ENCODE measurements around the gene PAX8. TPM values are rescaled to one million over a fixed set of nuclear protein-coding genes. Genes with fewer than 3 reads are reported as not detected.
A peak's percentile ranks its signal among the peaks of the same experiment; 100 is the strongest.

Gene PAX8
- total RNA-seq, 1 experiment from 2014 or later, result 0.46 TPM

DNA sequence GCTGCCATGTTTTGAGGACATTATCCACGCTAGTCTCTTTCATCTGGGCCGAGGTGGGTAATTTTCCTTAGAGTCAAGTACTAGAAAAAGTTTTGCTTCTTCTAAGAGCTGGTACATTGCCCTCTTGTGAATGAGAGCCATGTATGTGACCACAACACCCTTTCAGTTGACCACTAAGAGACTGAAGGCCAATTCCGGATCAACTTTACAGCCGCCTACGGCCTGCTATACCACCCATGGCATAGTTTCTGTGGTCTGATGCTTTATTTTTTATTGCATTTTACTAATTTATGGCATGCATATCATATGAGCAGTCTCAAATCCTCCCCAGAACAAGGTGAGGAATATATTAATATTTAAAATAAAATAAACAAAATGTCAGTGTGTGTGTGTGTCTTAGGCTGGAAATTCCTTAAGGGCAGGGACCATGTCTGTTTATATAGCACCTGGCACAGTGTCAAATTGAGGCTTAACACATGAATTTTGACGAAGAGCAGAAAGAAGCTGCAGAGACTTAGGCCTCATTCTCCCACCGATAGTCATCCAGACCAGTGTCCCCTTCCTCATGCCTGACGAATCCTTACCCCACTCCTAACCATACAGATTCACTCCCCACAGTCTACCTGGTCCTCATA is 69.6 kb downstream of the PAX8 start:
- DNase-seq, result peak; percentile 21

DNA sequence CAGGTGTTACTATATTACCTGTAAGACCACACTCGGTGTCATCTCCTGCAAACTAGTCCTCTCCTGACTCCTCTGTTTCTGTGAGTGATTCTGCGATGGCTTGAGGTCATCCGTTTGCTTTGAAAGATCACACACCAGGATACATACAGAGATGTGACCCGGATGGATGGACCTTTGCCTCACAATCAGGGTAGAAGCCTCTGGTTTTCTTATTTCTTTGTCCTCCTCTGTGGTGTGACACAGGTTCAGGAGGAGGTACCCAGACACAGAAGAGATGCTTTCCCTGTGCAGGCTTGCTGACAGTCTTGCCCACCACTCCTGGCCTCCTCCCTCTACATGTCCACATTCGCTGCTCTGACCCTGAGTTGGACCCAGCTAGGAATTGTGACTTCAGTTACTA is 70.3 kb downstream of the PAX8 start:
- Histone ChIP-seq H3K4me3 (no peak overlapping the region), H3K9me3 (no peaks in the 10 kb centered on the region), H3K36me3 (no peaks in the 10 kb centered on the region), H3K27me3 (no peaks in the 10 kb centered on the region)
- no peak for DNase-seq

More for the DNA sequence above, 69.6 kb downstream of the PAX8 start:
- Histone ChIP-seq H3K9me3 (no peaks in the 10 kb centered on the region), H3K4me3 (no peak overlapping the region), H3K36me3 (no peaks in the 10 kb centered on the region), H3K27me3 (no peaks in the 10 kb centered on the region)

DNA sequence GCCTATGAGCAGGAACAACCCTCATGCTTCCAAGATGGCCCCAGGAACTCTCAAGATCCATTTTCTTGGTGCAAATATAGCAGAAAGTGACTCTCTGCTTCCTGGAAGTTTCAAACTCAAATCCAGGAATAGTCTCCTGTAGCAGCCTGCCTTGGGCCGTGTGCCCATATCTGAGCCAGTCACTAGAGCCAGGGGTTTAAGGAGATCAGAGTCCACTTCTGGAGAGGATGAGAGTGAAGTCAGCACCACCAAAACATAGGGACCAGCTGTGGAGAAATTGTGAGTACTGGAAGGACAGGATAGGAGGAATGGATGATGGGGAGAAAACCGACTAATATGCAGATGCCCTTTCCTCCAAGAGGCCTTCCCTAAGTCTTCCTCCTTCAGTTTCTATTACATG is 71.7 kb downstream of the PAX8 start:
- DNase-seq, result peak; percentile 23
- Histone ChIP-seq H3K4me3 (no peak overlapping the region), H3K27me3 (no peaks in the 10 kb centered on the region), H3K9me3 (no peaks in the 10 kb centered on the region), H3K36me3 (no peaks in the 10 kb centered on the region)

DNA sequence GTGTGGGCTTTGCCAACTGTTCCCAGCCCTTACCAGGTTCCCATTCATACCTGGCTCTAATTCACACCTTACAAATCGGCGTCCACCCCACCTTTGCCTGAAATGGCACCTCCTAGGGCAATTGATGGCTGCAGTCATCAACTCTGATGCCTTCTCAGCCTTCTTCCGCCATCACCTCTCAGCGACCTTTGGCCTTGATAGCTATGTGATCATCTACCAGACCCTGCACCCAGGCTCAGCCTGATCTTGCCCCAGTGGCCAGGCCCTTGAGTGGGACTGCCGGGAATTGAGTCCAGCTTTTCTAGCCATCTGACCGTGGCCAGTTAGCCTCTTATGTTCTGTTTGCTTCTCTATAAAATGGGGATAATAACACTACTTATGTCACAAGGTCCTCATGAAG is 72.5 kb downstream of the PAX8 start:
- Histone ChIP-seq H3K27me3 (no peaks in the 10 kb centered on the region), H3K4me3 (no peak overlapping the region), H3K9me3 (no peaks in the 10 kb centered on the region), H3K36me3 (no peaks in the 10 kb centered on the region)
- no peak for DNase-seq

DNA sequence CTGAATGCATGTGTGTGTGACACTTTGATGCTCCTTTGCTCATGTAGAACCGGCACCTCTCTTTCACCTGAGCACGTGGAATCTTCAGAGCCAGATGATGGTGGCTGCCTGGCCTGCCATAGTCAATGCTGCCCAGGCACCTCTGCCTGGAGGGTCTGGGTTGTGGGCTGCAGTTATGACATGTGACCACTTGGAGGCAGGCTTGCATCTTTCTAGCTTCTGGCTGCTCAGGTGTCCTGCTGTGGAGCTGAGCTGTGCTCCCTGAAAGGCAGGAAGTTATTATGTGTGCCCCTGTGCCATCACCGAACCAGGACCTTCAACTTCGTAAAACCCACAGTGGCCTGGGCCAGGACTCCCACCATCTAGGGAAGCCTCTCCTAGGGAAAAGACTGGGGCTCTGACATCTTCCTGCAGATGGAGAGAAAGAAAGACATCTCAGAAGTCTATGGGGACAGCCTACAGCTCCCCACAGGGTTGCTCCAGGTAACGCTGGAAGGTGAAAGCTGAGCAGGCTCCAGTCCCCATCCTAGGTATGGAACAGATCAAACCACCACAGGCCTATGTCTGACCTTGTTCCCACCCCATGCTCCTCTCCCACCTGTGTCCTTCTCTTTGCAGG is 74.7 kb downstream of the PAX8 start:
- H3K27me3 ChIP-seq, result no peaks in the 10 kb centered on the region
- H3K4me3 ChIP-seq, result no peak overlapping the region
- H3K9me3 ChIP-seq, result no peaks in the 10 kb centered on the region
- no peaks in the 10 kb centered on the region for H3K36me3 ChIP-seq
- peak; percentile 66 for DNase-seq

DNA sequence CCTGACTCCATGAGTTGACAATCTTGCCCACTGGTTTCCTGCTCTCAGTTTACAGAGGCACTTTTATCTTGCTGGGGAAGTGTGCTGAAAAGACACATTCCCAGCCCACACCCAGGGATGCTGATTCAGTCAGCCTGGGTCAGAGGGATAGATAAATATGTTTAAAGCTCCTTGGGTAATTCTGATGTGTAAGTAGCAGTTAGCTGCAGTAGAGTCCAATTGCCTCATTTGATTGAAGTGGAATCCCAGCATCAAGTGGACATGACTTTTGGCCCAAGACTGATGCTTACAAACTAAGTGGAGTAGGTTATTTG is 75.5 kb downstream of the PAX8 start:
- no peaks in the 10 kb centered on the region for H3K36me3 ChIP-seq
- no peaks in the 10 kb centered on the region for H3K27me3 ChIP-seq
- DNase-seq, result no peak
- H3K9me3 ChIP-seq, result no peaks in the 10 kb centered on the region
- H3K4me3 ChIP-seq, result no peak overlapping the region

DNA sequence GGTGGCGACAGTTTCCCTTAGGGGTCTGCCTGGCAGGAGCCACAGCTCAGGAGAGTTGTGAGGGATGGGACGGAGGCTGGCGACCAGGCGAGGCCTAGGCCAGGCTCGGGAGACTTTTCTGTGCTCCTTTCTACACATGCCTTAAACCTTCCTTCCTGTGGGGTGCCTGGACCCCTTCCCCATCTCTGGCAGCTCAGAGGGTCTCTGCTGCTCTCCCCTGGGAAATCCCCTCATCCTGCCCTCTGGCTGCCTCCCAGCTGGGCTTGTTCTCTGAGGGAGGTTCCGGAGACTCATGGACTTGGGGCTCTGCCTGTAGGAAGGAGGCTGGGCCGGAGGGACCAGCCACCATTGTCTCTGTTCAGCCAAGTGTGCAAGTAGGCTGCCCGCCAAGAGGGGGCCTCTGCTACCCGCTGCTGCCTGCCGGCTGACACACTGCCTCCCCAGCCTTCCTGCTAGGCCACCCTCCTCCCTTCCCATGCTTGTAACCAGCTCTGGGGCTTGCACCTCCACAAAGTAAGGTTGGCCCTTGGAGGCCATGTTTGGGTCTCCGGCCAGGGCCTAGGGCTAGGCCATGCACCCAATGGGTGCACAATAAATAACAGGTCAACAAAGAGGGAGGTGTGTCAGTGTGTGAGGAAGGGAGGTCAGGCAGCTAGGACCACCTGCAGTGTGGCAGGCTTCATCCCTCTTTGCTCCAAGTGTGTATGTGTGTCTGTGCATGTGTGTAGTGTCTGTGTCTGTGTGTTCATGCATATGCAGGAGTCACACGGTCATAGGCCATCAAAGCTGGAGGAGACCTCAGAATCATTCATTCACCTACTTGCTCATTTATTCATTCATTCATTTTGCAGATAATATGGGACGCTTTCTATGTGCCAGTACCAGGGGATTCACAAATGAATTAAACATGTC is 76.2 kb downstream of the PAX8 start:
- no peak for DNase-seq
- Histone ChIP-seq H3K4me3 (no peak overlapping the region), H3K9me3 (no peaks in the 10 kb centered on the region), H3K27me3 (no peaks in the 10 kb centered on the region), H3K36me3 (no peaks in the 10 kb centered on the region)

DNA sequence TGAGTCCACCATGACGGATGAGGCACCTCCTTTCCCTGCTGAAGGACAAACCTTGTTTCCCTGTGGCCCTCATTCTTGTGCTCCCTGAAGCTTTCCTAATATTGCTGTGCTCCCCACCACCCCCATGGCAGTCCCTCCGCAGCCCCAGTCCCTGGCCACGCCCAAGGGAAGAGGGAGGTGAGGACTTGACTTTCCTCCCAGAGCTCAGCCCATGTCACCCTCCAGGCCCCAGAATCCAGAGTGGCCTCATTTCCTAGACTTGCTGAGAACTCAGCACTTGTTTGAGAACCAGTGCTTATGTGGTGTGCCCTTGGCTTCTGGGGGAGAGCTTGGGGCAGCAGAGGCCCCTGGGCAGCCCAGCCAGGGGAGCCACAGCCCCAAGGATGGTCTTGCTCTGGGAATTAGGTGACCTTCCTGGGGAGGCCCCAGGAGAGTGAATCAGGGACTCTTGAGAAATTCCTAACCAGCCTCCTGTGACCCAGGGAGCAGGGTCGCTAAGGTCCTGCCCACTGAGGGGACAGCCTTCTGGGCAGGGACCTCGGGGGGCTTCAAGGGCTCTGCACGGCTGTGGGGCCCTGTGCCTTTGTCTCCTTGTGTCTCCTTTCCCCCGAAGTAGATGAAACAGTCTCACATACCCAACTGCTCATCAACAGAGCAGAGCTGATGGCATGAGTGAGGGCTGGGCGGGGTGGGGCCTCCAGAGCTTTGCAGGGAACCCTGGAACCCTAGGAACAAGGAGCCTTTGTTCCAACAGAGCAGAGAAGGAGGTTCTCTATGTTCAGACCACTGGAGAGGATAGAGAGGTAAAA is 77.0 kb downstream of the PAX8 start:
- no peak for DNase-seq
- no peaks in the 10 kb centered on the region for H3K9me3 ChIP-seq
- no peaks in the 10 kb centered on the region for H3K27me3 ChIP-seq
- no peaks in the 10 kb centered on the region for H3K36me3 ChIP-seq
- H3K4me3 ChIP-seq, result no peak overlapping the region

DNA sequence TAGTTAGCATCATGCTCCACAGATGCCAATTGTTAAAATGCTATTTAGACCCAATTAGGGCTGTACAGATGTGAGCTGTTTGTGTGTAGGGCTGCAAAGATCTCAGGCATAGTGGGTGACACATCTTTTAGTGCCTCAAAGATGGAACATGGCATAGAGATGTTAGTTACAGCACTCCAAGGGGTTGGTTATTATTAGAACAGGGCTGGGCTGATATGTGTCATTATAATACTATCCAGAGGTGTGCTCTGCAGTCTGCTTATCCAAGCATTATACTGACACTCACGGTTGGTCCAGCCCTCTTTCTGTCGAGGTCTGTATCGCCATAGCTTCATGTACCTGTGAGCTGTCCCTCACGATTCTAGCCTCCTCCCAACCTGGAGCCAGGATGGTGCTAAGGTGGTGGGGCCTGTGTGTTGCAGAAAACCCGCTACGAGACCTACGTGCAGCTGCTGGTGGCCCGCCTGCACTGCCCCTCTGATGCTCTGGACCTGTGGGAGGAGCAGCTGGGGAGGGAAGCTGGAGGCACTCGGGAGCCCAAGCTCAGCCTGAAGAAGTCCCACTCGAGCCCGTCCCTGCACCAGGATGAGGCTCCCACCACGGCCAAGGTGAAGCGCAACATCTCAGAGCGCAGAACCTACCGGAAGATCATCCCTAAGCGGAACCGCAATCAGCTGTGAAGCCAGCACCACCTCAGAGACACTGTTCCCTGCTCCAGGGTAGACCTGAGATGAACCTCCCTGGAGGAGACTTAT is 77.8 kb downstream of the PAX8 start:
- no peak for DNase-seq
- no peaks in the 10 kb centered on the region for H3K27me3 ChIP-seq
- H3K9me3 ChIP-seq, result no peaks in the 10 kb centered on the region
- no peak overlapping the region for H3K4me3 ChIP-seq
- no peaks in the 10 kb centered on the region for H3K36me3 ChIP-seq

DNA sequence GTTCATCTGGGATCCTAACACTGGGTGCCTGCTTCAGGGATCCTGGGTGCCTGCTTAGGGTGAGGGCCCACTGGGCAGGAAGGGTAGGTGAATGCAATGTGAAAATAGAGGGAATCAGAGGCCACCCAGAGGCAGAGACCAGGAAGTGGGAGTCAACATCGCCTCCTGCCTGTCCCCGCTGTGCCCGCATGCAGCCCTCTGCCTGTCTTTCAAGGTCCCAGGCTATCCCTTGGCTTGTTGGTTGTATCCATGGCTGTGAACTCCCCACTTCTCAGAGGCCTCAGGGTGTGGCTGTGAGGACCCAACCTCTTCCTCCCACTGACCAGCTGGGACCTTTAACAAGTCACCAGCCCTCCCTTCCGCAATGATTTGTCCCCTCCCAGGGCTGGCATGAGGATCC is 78.5 kb downstream of the PAX8 start:
- no peaks in the 10 kb centered on the region for H3K9me3 ChIP-seq
- no peaks in the 10 kb centered on the region for H3K36me3 ChIP-seq
- H3K4me3 ChIP-seq, result no peak overlapping the region
- peak; percentile 26 for DNase-seq
- H3K27me3 ChIP-seq, result no peaks in the 10 kb centered on the region

DNA sequence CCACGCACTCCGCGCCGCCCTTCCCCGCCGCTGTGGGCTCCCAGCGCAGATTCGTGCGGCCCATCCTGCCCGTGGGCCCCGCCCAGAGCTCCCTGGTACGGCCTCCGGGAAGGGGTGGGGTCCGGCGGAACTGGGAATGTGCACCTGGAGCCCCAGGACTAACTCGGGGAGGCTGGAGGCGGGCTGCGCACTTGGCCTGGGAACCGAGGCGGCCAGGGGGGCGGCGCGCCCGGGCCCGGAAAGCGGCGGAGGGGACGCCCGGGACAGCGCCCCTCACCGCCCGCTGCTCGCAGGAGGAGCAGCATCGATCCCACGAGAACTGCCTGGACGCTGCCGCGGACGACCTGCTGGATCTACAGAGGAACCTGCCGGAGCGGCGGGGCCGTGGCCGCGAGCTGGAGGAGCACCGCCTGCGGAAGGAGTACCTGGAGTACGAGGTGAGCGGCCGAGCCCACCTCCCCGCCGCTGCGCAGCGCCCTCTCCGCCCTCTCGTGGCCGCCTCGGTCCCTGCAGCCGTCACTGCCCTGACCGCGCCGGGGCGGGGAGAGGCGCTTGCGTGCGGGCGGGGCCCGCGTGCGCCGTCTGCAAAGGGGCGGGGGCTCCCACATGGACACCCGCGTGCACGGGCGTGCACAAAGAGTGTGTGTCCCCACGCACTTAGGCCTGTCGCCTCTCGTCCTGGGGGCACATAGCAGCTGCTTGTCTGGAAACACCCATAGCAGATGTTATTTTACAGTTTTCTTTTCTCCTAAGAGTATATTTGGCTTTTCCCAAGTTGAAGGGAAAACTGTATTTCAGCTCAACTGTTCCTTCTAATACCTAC is 79.7 kb downstream of the PAX8 start:
- DNase-seq, result peak; percentile 81
- Histone ChIP-seq H3K36me3 (no peaks in the 10 kb centered on the region), H3K9me3 (no peaks in the 10 kb centered on the region), H3K27me3 (no peaks in the 10 kb centered on the region), H3K4me3 (peak overlapping the region; percentile 69)

DNA sequence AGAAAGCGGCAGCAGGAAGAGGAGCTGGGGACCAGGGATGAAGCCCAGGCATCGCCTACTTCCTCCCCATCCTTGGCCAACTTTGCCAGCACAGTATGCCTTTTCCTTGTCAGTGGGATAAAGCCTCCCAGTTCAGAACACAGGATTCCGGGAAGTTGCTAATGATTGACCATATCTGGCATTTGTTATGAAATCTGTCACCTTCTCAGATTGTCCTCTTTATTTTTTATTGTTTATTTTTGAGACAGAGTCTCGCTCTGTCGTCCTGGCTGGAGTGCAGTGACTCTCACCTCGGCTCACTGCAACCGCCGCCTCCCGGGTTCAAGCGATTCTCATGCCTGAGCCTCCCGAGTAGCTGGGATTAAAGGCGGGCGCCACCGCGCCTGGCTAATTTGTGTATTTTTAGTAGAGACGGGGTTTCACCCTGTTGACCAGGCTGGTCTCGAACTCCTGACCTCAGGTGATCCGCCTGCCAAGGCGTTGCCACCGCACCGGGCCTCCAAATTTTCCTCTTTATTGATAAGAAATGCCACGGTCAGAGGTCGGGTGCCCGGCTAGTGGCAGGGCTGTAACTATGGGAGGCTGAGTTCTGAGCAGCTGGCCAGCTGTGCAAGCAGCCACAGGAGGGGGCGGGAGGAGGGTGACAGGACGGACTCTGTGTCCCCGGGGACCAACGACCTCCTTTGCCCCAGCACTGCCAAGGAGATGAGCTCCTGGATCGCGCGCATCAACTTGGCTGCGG is 80.5 kb downstream of the PAX8 start:
- DNase-seq, result no peak
- Histone ChIP-seq H3K27me3 (no peaks in the 10 kb centered on the region), H3K36me3 (no peaks in the 10 kb centered on the region)

DNA sequence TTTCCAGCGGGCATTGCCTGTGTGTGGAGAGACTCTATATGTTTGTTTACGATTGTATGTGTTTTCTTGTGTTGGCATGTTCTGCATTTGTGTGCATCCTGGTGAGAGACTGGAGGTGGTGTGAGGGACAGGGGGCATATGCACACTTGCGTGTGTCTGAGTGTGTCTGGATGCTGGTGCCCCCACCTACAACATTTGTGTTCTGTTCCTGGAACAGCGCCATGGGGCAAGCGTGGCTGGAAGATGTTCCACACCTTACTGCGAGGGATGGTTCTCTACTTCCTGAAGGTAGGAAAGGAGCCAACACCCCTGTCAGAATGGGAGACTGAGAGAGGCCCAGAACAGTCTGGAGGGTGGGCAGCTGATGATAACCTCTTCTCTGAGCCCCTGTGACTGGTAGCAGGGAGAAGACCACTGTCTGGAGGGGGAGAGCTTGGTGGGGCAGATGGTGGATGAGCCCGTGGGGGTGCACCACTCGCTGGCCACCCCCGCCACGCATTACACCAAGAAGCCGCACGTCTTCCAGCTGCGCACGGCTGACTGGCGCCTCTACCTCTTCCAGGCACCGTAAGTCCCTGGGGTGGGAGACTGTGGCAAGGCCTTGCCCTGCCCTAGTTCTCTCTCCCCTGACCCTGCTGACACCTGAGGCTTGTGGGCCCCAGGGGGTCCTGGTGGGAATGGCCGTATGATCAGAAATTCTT is 81.2 kb downstream of the PAX8 start:
- no peak for DNase-seq
- no peaks in the 10 kb centered on the region for H3K36me3 ChIP-seq
- no peaks in the 10 kb centered on the region for H3K9me3 ChIP-seq
- no peaks in the 10 kb centered on the region for H3K27me3 ChIP-seq
- H3K4me3 ChIP-seq, result no peak overlapping the region

More for the DNA sequence above, 80.5 kb downstream of the PAX8 start:
- Histone ChIP-seq H3K4me3 (peak overlapping the region; percentile 69), H3K9me3 (no peaks in the 10 kb centered on the region)

DNA sequence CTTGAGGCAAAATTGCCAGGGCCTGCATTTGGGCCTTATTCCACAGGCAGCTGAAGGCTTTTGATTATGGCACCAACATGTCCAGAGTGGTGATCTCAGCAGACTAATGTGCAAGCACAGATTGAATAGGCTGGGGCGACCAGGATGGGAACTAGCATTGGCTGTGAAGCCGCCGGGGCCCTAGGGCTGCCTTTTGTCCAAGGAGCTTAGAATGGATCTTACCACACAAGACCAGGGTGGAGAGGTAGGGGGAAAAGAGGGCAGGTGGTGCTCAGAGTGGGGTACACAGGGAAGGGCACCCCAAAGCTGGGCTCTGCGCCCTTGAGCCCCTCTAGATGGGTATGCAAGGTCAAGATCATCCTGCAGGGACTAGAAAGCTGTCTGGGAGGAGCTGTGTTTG is 81.9 kb downstream of the PAX8 start:
- Histone ChIP-seq H3K27me3 (no peaks in the 10 kb centered on the region), H3K36me3 (no peaks in the 10 kb centered on the region)
- DNase-seq, result no peak

More for the DNA sequence above, 81.9 kb downstream of the PAX8 start:
- Histone ChIP-seq H3K4me3 (no peak overlapping the region), H3K9me3 (no peaks in the 10 kb centered on the region)

Measured in MG63 (cell line).